A204.1 (cell line): ENCODE results near the gene PSTPIP1.

Source experiments
- FAIRE-seq: peaks from 2 replicates; lab custom pipeline; 2012; peaks lifted over from hg19 to GRCh38; lab: Jason Lieb, UNC

PSTPIP1 gene

DNA sequence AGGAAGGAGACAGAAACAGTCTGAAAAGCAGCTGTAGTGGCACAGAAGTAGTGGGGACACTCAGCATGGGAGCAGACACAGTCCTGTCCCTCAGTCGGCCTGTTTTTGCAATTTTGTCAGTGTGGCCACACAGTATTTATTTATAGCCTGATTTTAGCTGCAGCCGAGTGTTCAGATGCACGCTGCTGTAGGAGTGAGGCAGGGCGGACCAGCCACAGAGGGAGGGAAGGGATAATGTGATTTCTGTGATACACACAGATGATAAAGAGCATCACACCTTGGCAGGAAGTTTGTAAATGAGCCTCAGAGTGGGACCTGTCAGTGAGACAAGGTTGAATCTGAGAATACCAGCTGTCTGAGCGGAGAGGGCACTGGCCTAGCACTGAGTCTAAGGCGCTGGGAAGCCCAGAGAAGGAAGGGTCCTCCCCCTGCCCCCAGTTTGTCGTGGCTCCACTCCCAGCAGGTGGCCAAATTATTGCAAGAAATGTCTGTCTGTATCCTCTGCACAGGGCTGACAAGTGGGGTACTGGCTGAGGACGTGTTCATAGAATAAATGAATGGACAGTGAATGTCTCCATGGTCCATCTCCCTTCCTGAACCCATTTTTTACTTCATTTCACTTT is 3.8 kb downstream of the PSTPIP1 start:
- FAIRE-seq: no peak

- FAIRE-seq: no peak
These were observed 5.1 kb downstream of the PSTPIP1 start for GRCh38 chr15:76999996-77000395.

DNA sequence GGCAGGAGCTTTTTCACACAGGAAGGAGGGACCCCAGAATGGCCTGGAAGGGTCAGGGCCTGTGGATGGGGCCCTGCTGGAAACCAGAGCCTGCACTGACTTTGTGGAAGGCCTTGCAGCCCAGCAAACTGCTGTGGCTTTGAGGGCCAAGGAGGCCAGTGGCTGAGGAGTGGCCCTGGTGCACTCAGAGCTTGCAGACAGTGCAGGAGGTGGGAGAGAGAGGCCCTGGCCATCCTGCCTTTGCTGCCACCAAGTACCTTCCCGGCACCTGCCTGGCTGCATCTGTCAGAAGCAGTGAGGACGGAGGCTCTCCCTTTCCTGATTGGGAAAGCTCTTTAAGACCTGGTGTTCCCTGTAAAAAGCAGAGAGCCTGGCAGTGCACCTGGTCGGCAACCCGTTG is 6.4 kb downstream of the PSTPIP1 start:
- no peak for FAIRE-seq

GRCh38 chr15:77001966-77002365 is 7.0 kb downstream of the PSTPIP1 start:
- no peak for FAIRE-seq

DNA sequence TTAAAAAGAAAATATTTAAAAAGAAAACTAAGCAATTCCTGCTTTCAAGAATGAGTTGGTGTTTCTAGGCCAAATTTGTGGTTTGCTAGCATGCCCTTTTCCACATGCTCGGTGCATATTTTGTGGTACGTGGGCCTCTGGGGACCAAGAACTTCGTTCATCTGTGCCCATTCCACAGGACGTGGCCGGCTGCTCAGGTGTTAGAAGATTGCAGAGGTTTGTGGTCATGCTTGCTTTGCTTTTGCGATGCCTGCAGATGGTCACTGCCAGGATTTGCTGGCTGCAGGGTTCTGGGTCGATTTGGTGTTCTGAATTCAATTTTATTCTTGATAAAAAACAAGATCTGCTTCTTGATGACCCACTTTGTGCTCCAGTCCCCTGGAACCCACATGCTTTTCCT is 7.5 kb downstream of the PSTPIP1 start:
- FAIRE-seq: no peak

DNA sequence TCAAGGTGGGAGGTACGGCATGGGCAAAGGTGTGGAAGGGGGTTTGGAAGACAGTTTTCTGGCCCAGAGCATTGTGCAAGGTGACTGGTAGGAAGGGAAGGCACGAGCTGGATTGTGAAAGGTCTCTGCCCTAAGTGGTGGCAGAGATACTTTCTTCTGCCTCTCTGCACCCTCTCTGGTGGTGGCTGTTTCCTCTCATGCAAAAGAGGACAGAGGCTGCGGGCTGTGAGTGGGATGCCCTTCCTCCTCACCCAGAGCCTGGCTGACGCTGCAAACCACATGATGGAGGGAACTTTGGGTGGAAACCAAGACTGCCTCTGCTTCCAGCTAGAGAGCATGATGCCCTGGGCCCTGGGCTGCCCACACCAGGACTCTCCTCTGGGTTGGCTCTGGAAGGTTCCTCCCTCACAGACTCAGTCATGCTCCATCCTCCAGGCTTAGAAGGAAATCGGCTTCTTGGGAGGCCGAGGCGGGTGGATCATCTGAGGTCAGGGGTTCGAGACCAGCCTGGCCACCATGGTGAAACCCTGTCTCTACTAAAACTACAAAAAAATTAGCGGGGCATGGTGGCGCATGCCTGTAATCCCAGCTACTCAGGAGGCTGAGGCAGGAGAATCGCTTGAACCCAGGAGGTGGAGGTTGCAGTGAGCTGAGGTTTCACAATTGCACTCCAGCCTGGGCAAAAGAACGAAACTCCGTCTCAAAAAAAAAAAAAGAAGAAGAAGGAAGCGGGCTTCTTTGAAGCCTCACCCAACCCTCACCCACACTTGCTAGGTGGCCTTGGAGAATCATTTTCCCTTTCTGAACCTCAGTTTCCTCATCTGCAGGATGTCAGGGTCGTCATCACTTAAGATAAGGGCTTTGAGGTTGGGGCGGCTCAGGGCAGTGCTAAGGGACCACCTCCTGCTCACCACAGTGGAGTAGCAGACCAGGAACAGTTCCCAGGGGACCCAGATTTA is 8.3 kb downstream of the PSTPIP1 start:
- no peak for FAIRE-seq

- no peak for FAIRE-seq
These were observed 9.3 kb downstream of the PSTPIP1 start for GRCh38 chr15:77004189-77004588.

DNA sequence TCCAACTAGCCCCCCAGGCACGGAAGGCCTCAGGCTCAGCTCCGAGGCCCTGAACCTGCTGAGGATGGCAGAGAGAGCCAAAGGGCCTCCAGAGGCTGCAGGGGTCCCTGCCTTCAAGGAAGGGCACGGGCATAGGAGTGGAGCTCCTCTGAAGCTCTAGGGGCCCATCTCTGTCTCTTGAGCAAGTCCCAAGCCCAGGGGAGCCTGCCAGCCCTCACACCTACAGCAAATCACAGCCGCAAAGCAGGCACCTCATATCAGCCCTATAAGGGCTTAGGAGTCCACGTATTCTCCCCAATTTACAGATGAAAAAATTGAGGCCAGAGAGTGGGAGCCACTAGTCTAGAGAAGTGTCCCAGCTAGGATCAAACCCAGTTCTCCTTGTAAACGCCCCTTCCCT is 14.2 kb downstream of the PSTPIP1 start:
- no peak for FAIRE-seq

DNA sequence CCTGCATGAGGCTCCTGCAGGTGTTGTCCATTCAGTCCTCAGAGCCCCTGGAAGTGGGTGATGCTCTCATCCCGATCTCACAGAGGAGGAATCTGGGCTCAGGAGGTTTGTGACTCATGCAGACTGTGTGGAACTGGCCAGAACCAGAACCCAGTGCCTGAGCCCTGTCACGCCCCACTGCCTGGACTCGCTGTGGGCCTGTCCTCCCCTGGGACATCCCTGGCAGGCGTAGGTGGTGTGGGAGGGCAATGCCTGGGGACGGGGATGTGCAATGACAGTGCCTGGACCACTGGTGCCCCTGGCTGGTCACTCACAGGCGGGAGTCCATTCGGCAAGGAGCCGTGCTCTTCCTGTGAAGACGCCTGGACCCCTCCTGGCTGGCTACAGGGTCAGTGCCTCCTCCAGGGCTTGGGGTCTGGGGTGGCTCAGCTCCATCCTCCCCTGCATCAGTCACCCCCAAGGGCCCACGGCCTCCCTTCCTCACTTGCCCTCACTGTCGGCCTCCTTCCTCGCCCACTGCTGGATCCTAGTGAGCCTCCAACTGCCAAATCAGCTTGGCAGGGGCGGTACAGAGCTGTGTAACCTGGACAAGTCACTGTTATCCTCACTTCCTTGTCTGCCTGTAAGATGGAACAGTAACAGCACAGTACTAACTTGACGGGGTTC is 14.9 kb downstream of the PSTPIP1 start:
- no peak for FAIRE-seq

- FAIRE-seq: no peak
These were observed 15.4 kb downstream of the PSTPIP1 start for GRCh38 chr15:77010312-77010686.

- FAIRE-seq: no peak
These were observed 15.9 kb downstream of the PSTPIP1 start for GRCh38 chr15:77010857-77011256.

GRCh38 chr15:77012117-77012712 is 17.3 kb downstream of the PSTPIP1 start:
- FAIRE-seq: no peak

- FAIRE-seq: no peak
These were observed 17.9 kb downstream of the PSTPIP1 start for GRCh38 chr15:77012868-77013267.

DNA sequence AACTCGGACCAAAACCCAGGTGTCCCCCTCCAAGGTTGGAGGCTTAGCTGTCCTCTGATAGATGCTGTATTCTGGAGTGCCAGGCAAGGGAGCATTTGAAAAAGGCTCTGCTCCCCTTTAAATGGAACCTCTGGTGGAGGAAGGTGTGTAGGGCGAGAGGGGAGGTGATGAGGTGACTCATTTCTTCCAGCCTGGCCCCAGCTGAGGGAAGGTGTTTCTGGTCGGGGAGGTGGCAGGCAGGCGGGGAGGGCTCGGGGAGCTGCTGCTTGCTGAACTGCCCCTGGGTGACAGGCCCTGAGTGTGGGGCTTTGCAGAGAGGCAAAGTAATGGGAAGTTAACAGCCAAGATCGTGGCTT is 18.8 kb downstream of the PSTPIP1 start:
- no peak for FAIRE-seq

DNA sequence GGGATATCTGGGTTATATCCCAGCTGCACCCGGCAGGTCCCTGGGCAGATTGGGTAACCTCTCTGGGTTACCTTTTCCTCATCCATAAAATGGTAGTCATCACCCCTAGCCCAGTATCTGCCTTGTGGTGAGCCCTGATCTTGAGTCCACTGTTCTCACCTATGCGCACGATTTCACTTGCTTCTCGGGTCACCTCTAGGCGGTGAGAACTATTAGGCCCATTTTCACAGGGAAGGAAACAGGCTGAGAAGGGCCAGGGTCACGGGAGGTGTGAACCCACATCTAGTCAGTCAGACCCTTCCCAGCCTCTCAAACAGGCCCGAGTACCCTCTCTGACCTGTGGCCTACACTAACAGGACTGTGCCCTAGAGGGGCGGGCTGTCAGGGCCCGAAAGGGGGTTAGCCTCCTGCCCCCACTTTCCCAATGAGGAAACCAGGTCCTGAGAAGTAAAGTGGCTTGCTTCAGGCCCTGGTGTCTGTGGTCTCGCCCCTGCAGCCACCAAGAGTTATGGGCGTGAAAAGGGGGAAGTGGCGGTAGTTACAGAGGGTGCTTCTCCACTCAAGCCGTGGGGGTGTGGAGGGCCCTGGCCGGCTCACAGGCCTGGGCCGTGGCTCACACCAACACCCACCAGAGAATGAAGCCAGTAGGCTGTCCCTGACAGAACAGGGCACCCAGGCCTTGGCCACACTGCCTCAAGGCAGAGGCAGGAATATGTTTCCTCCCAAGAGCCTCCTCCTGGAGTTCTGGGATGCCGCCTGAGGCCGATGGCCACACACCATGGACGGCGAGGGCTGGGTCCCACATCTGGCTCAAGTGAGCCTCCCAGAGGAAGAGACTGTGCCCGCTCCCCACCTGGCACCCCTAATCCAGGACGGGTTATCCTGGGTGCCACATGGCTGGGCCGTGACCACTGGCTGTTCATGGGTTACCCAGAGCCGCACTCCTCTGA is 19.5 kb downstream of the PSTPIP1 start:
- FAIRE-seq: no peak

GRCh38 chr15:77015646-77016320 is 20.9 kb downstream of the PSTPIP1 start:
- no peak for FAIRE-seq

- no peak for FAIRE-seq
These were observed 21.4 kb downstream of the PSTPIP1 start for GRCh38 chr15:77016321-77016695.

DNA sequence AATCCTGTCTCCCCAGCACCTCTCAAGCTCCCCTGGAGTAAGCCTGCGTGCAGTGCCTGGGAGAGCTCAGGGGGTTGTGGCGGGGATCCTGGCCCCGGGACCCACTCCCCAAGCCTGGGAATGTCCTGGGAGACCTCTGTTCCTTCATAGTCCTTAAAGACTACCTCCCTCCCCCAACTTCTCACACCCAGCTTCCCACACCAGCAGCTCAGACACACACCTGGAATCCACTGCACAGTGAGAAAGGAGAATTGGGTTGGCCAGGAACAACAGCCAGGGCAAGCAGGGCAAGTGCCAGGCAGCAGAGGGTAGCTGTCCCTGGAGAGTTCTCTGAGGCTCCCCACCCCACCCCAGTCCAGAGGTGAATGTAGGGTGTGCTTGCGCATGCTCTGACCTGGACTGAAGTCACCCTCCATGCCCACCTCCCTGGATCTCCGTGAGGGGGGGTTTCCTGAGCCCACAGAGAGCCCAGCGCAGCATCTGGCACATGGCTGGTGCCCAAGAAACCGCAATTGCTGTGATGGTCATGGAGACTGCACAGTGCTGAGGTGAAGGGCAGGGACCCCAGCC is 22.2 kb downstream of the PSTPIP1 start:
- no peak for FAIRE-seq

- no peak for FAIRE-seq
These were observed 23.1 kb downstream of the PSTPIP1 start for GRCh38 chr15:77017761-77018720.
